ENCODE measurements around the gene KRTAP10-6.

DNA sequence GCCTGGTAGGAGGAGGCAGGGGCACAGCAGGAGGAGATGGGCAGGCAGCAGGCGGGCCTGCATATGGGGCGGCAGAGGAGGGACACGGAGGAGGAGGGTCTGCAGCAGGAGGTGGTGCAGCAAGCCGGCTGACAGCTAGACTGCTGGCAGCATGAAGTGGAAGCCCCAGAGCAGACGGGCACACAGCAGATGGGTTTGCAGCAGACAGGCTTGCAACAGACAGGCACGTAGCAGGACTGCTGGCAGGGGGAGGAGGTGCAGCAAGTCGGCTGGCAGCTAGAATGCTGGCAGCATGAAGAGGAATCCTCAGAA lies 12.5 kb downstream of the KRTAP10-6 start:
- no peak for TF ChIP-seq CTCF (conservative IDR thresholded peaks at IDR 0.05; ENCODE audit: low read depth, low read length)
- TF ChIP-seq EZH2phosphoT487 (IDR thresholded peaks at IDR 0.05; ENCODE audit: borderline replicate concordance, low read length): no peak
- TF ChIP-seq EZH2 (IDR thresholded peaks at IDR 0.05; ENCODE audit: low read length, unreplicated experiment): no peak

All from PC-3 (cell line).